Jurkat, Clone E6-1 (cell line): ENCODE measurements around the gene PHF3.

ENCODE experiments used
- DNase-seq: peaks from one replicate; pipeline ENCODE4 v3.0.0-alpha.2; 2011; ENCODE audit warnings: low read depth, low spot score
- H3K4me3 ChIP-seq: 2 replicates; pipeline ENCODE4 v1.5.1; 2011; ENCODE audit warnings: mild to moderate bottlenecking, low read length, control low read depth, moderate library complexity

Gene PHF3

DNA sequence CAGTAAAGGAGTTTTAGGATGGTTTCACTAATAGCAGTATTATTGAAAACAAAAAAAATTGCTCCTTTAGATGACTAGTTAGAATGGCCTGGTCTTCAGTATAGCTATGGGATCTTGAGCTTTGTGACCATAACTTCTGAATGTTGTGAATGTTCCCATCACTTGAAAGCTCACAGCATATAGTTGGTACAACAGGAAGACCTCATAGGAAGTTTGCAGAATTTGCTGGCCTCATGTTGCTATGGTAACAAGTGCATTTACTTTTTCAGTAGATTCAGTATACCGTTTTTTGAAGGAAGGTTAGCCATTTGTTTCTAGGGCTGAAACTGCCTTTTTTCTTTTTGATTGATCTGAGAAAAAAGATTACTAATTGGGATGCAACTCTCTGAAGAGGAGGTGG lies 8.3 kb downstream of the PHF3 start:
- no peak overlapping the region for H3K4me3 ChIP-seq
- DNase-seq = peak; percentile 66

DNA sequence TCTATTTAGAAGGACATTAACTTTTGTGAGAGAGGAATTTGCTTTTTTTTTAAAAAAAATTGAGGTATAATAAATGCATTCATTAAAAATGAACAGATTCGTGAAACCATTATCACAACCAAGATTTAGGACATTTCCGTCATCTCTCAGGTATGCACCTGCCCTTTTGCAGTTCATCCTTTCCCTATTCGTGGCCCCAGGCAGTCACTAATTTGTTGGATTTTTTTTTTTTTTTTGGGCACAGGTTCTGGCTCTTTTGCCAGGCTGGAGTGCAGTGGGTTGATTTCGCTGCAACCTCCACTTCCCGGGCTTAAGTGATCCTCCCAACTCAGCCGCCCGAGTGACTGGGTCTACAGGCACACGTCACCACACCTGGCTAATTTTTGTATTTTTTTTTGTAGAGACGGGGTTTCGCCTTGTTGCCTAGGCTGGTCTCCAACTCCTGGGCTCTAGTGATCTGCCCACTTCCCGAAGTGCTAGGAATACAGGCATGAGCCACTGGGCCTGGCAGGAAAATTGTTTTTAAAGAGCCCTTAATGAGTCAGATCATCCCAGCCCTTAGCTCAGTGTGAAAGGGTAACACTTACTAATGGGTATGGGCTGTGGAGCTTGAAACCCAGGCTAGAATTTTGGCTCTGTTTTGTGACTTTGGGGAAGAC lies 9.2 kb downstream of the PHF3 start:
- DNase-seq = no peak
- no peak overlapping the region for H3K4me3 ChIP-seq

DNA sequence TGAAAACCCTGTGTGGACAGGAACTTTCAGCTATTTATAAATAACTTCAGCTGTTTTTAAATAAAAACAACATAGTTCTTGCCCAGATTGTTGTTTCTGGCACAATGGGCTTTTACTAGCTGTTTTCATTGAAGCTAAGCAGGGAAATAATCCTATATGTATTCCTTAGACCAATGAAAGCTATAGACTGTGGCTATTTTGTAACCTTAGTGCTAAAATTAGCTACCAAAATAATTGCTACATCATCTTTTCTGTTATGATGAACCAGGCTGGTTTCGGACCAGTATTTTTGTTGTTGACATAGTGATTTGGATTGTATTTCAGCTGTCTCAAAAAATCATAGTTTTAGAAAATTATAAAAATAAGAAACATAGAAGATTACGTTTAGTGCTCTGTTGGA lies 13.7 kb downstream of the PHF3 start:
- no peak for DNase-seq
- H3K4me3 ChIP-seq = no peak overlapping the region

DNA sequence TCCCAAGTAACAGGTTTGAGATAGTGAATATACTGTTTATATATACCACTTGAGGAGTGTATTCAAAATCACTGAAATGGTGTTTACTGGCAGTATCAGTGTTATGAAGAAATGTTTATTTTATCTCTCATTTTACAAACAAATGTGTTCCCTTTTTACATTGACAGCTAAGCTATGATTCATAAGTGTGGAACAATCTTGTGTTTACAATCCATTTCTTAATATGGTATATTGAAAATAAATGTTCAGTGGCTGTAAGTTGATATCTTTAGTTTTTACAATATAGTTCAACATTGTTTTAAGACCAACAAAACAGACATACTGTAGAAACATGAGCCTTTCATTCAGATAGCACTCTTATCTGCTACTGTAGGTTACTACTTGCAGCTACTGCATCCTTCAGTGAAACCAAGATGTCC lies 14.3 kb downstream of the PHF3 start:
- DNase-seq = no peak
- no peak overlapping the region for H3K4me3 ChIP-seq

DNA sequence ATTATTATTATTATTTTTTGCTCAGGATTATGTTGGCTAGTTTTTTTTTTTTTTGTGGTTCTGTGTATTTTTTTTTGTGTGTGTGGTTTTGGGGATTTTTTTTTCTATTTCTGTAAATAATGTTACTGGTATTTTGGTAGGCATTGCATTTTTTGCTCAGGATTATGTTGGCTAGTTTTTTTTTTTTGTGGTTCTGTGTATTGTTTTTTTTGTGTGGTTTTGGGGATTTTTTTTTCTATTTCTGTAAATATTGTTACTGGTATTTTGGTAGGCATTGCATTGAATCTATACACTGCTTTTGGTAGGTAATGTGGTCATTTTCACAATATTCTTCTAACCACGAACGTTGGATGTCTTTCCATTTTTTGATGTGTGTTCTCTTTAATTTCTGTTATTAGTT lies 17.4 kb downstream of the PHF3 start:
- DNase-seq = no peak
- H3K4me3 ChIP-seq = no peak overlapping the region

GRCh38 chr6:63660757-63661156 lies 25.2 kb downstream of the PHF3 start:
- H3K4me3 ChIP-seq = no peak overlapping the region
- DNase-seq = no peak

DNA sequence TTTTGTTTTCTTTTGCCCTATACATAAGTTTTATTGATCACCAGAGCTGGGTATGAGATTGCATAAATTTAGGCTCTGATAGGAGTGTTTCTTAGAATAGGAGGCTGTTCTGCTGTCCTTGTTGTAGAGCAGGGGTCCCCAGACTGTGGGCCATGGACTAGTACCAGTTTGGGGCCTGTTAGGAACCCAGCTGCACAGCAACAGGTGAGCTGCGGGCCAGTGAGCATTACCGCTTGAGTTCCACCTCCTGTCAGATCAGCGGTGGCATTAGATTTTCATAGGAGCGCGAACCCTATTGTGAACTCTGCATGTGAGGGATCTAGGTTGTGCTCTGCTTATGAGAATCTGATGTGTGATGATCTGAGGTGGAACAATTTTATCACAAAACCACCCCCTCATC lies 26.2 kb downstream of the PHF3 start:
- no peak for DNase-seq
- no peak overlapping the region for H3K4me3 ChIP-seq

- no peak overlapping the region for H3K4me3 ChIP-seq
- DNase-seq = no peak
These were observed 27.7 kb downstream of the PHF3 start for GRCh38 chr6:63663147-63663955.

DNA sequence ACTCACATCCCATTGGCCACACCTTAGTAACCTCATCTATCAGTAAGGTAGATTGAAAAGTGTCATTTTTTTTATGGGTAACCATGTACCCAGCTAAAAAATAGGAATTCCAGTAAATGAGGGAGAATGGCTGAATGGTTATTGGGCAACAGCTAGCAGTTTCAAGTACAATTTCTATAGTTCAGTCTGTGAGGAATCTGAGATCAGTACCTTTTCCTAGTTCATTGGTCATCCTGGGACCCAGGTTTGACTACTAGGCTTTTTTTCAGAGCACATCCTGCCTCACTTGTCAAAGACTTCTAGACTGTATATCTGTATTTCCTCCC lies 28.3 kb downstream of the PHF3 start:
- DNase-seq = no peak
- H3K4me3 ChIP-seq = no peak overlapping the region

DNA sequence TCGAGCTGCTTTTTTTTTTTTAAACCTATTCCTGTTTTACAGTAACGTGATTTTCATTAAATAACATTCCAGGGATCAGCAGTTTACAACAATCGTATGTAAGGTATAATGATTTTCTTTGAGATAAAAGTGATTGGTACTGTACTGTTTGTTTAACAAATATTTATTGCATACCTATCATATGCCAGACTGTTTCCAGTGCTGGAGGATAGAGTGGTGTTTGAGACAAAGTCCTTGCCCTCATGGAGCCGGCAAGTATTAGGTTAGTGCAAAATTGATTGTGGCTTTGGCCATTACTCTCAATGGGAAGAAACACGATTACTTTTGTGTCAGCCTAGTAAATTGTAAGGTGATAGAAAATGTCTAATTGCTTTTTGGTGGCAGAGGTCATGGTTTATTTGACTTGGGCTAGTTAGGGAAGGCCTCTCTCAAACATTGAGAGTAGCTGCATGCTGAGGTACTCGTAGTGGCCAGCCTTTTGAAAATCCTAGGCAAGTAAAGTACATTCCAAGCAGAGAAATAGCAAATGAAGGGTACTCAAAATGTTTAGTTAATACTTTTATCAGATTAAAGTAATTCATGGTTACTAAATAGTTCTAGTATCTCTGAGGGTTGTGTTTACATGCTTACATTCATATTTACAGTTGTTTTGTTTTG lies 35.6 kb downstream of the PHF3 start:
- DNase-seq = no peak
- no peak overlapping the region for H3K4me3 ChIP-seq

DNA sequence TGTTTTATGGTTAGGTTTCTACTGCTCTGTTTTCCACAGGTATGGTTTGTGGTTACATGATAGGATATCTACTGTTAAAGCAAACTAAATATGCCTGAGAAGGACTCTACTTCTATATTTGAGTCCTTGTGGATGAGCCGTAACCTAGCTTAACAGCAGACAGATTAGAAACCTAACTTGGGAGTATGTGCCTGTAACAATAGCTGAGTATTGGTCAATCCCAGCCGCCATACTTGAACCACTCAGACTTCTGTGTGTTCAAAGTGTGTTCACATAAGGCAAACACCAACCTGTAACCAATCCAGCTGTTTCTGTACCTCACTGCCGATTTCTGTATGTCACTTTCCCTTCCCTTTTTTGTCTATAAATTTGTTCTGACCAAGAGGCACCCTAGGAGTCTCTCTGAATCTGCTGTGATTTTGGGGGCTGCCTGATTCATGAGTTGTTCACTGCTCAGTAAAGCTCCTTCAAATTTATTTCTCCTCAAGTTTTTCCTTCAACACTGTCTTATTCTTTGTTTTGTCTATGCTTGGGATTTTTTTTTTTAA lies 37.1 kb downstream of the PHF3 start:
- no peak for DNase-seq

GRCh38 chr6:63673692-63674091 lies 38.1 kb downstream of the PHF3 start:
- H3K4me3 ChIP-seq = no peak overlapping the region
- DNase-seq = no peak

More for the DNA sequence above, 37.1 kb downstream of the PHF3 start:
- H3K4me3 ChIP-seq = no peak overlapping the region

- no peak overlapping the region for H3K4me3 ChIP-seq
- no peak for DNase-seq
These were observed 39.0 kb downstream of the PHF3 start for GRCh38 chr6:63674635-63675034.

- DNase-seq = no peak
- no peak overlapping the region for H3K4me3 ChIP-seq
These were observed 39.5 kb downstream of the PHF3 start for GRCh38 chr6:63675138-63675537.

- no peak for DNase-seq
- H3K4me3 ChIP-seq = no peak overlapping the region
These were observed 41.0 kb downstream of the PHF3 start for GRCh38 chr6:63676412-63677114.

DNA sequence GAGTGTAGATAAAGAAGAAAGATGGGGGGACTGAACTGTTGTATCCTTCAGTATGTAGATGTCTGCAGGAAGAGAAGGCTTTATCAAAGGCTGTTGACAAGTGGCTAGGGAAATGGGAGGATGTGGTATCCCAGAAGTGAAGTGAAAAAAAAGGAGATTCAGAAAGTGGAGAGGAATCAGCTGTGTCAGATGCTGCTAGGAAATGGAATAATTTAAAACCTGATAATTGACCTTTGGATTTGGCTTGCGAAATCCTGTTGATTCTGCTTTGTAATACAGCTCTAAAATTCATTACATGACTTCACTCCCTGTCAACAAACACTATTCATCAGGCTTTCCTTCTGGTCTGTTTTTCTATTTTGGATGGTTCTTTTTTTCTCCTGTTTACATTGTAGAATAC lies 41.7 kb downstream of the PHF3 start:
- DNase-seq = no peak
- H3K4me3 ChIP-seq = no peak overlapping the region

- DNase-seq = no peak
- no peak overlapping the region for H3K4me3 ChIP-seq
These were observed 47.5 kb downstream of the PHF3 start for GRCh38 chr6:63683071-63683603.

- H3K4me3 ChIP-seq = no peak overlapping the region
- peak; percentile 18 for DNase-seq
These were observed 50.1 kb downstream of the PHF3 start for GRCh38 chr6:63685446-63686379.
